Vagina (tissue), 2 donors: Measurements from ENCODE around the gene CXXC4.

ENCODE experiments used
- POLR2AphosphoS5 ChIP-seq, 2 donors: sonication (generic); formaldehyde crosslinking; IDR thresholded peaks; one replicate each; pipeline ENCODE4 v1.9.0; 2017; ENCODE audit warnings: antibody characterized with exemption in 2 of 2, mild to moderate bottlenecking in 2 of 2, low read depth in 1 of 2; ENCODE audit not compliant: insufficient read depth in 1 of 2
- TF ChIP-seq, protein P1 (sequence below), 3 experiments: fragments of 450-650 bp in 2 of 3; fragments of 200-600 bp in 1 of 3; sonication (generic) in 1 of 3; IDR thresholded peaks; one replicate each; pipeline ENCODE4 v1.5.1; 2017 to 2019; ENCODE audit warnings: antibody characterized with exemption in 3 of 3, mild to moderate bottlenecking in 2 of 3, moderate library complexity in 2 of 3

DNA sequence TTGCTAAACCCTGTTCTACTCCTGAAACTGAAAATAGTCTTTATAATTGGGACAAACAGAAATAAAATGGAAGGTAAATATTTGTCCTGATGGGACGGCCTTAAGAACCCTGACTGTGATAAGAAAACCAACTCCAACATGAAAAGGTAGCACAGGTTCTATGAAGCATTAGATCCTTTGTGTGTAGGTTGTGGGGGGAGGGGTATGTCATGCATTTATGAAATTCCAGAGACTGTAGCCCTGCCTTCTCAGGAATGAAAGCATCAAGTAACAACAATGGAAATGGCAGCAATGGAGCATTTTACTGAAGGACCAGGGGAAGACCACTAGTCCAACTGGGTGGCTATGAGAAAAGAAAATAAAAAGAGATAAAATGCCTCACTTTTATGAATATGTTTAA, 23.9 kb downstream of the CXXC4 start:
- TF ChIP-seq, protein P1, sequence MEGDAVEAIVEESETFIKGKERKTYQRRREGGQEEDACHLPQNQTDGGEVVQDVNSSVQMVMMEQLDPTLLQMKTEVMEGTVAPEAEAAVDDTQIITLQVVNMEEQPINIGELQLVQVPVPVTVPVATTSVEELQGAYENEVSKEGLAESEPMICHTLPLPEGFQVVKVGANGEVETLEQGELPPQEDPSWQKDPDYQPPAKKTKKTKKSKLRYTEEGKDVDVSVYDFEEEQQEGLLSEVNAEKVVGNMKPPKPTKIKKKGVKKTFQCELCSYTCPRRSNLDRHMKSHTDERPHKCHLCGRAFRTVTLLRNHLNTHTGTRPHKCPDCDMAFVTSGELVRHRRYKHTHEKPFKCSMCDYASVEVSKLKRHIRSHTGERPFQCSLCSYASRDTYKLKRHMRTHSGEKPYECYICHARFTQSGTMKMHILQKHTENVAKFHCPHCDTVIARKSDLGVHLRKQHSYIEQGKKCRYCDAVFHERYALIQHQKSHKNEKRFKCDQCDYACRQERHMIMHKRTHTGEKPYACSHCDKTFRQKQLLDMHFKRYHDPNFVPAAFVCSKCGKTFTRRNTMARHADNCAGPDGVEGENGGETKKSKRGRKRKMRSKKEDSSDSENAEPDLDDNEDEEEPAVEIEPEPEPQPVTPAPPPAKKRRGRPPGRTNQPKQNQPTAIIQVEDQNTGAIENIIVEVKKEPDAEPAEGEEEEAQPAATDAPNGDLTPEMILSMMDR (IDR thresholded peaks at IDR 0.05): no peak
- no peak for TF ChIP-seq POLR2AphosphoS5 (IDR thresholded peaks at IDR 0.05; ENCODE audit: insufficient read depth in 1 of 2, low read depth in 1 of 2)
